ENCODE data around the gene PHF2.
A peak's percentile ranks its signal among the peaks of the same experiment; 100 is the strongest.

The PHF2 gene

DNA sequence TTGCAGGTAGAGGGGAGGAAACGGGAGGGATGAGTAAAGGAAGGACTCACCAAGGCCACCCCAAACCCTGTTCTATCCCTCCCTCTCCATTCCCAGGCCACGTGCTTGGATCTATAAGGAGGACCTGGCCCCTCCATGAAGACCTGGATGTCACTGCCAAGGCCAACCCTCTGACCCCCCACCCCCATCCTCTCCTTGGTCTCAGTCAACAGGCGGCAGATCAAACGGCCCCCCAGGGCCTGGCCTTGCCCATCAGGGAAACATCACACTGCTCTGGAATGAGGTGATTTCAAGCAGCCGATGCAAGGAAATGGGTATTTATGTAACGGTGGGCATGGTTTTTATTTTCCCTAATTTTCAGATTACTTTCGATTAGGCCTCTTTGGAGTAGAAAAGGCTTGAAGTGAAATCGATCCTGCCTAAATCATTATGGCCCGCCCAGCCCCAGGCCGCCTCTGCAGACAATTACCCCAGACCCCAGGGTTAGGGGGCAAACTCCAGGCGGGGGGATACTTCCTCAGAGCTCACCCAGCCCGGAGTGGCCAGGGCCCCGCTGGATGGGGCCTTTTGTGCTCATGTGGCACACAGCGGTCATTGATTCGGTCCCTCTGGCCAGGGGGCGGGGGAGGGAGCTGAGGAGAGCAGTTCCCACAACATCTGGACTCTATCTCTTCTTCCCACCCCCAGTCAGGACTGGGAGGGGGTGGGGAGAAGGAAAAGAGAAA, 125.3 kb downstream of the PHF2 start:
- DNase-seq (ENCODE audit: low spot score) = no peak

DNA sequence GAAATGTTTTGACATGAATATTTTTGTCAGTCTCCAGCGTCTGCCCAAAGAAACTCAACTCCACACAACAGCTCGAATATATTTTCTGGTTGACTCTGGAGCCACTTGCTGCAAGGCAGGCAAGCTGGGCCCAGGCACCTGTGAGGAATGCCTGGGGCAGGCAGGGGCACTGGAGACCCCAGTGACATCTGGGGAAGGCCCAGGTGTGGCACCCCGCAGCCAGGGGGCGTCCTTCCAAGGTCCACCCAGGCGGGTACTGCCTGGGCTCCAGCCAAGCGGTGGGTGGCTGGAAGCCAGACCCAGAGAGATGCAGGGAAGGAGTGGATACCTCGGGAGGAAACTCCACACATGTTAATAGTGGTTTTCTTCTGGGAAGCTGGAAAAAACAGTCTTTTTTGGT, 125.9 kb downstream of the PHF2 start:
- DNase-seq (ENCODE audit: low spot score) = no peak

GRCh38 chr9:93708289-93708986, 132.1 kb downstream of the PHF2 start:
- no peak for DNase-seq (ENCODE audit: low spot score)

DNA sequence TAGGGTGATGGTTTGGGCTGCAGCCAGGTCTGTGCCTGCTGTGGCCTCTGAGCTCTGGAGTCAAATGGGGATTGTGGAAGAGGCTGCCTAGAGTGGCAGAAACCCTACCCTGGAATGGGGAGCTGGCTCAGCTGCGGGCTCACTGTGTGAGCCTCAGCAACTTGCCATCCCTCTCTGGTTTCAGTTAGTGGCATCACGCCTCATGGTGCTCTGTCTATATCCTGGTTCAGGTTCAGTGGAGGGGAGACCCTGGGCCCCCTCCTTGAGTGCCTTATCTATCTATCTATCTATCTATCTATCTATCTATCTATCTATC, 132.6 kb downstream of the PHF2 start:
- DNase-seq (ENCODE audit: low spot score) = no peak

- DNase-seq (ENCODE audit: low spot score) = no peak
These were observed 133.4 kb downstream of the PHF2 start for GRCh38 chr9:93709600-93710369.

DNA sequence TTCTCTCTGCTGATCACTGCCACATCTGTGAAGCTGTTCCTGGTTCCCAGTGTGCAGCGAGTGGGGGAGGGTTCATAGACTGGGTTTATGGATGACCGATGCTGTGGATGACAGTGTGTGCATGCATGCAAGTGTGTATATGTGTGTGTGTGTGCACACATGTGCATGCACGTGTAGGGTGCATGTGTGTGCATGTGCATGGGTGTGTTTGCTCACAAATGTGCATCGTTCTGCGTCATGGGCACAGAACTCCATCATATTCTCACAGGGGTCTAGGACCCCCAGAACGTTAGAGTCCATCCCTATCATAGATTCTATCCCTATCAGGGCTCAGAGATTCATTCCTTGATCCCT, 134.0 kb downstream of the PHF2 start:
- no peak for DNase-seq (ENCODE audit: low spot score)

DNA sequence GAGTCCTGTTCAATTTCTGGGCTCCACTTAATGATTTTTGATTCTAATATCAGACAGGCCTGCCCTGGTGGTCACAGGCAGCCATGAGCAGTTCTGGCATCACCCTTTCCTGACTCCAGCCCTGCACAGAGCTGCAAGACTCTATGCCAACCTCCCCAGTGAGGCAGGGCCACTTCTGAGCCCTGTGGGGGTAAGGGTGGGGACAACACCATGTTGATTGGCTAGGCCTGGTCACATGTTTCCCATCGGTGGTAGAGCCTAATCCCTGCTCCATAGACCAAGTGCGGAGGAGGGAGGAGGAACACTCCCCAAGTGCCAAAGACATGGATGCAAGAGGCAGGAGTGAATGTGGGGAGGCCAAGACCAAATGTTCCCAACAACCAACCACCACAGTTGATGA, 134.6 kb downstream of the PHF2 start:
- DNase-seq (ENCODE audit: low spot score) = no peak

GRCh38 chr9:93712896-93713295, 136.5 kb downstream of the PHF2 start:
- DNase-seq (ENCODE audit: low spot score) = no peak

DNA sequence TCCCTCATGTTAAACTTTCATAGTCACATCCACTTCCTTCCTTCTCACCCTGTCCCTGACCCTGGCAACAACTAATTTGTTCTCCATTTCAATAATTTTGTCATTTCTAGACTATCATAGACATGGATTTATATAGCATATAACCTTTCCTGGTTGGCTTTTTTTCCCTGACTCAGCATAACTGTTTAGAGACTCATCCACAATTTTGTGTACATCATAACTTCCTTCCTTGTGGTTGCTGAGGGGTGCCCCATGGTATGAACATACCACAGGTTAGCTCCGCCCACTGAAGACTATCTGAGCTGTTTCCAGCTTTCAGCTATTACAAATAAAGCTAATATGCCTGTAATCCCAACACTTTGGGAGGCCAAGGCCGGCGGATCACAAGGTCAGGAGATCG, 137.3 kb downstream of the PHF2 start:
- peak; percentile 20 for DNase-seq (ENCODE audit: low spot score)

DNA sequence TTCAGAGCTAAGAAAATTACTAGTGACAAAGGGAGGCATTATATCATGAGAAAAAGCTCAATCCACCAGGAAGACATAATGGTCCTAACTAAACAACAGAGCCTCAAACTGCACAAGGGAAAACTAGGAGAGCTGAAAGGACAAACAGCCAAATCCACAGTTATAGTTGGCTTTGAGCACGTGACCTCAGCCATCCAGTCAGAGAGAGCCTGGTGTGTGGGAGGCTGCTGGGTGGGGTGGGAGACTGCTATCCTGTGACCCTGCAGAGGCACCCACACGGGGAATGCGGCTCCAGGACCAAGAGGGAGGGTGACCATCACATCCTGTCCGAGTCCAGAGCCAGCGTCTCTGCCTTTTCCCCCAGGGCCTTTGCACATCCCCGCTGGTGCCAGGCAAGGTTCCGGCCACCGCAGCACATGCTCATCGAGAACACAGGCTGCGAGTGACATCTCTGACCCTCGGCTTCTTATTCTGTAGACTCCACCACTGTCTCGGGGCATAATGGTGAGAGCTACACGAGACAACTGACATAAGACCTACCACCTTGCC, 145.1 kb downstream of the PHF2 start:
- no peak for DNase-seq (ENCODE audit: low spot score)

- DNase-seq (ENCODE audit: low spot score) = no peak
These were observed 148.5 kb downstream of the PHF2 start for GRCh38 chr9:93724852-93725251.

- no peak for DNase-seq (ENCODE audit: low spot score)
These were observed 149.0 kb downstream of the PHF2 start for GRCh38 chr9:93725382-93725781.

DNA sequence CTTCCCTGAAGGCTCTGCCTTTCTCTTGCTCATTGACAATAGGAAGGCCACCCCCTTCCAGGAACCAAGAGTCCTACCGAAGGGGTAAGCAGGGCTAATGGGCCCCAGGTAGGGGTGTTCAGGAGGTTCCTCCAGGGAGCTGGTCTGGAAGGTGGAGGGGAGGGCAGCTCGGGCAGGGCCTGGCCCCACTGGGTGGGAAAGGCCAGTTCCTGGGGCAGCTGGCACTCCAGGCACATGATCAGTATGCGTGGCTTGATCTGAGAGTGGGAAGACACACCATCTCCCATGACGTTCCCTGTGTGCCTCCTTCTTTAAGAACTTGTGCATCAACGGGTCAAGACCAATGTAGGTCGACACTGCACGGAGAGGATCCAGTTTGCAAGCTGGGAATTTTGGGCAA, 149.8 kb downstream of the PHF2 start:
- no peak for DNase-seq (ENCODE audit: low spot score)
